H1 (cell line): ENCODE results near the gene MORN5.
A peak's percentile ranks its signal among the peaks of the same experiment; 100 is the strongest.

Experiments
- ATF3 ChIP-seq: IDR thresholded peaks from 2 replicates; pipeline ENCODE4 v1.6.1; 2011; ENCODE audit warnings: low read depth, mild to moderate bottlenecking, low read length; ENCODE audit not compliant: insufficient read depth
- CHD2 ChIP-seq: IDR thresholded peaks from 2 replicates; pipeline ENCODE4 v1.6.1; 2012; ENCODE audit warnings: low read length, improper control_type of control experiment
- CTCF ChIP-seq, 3 experiments: IDR thresholded peaks; 1 replicate in 2 of 3; 2 replicates in 1 of 3; pipeline versions ENCODE4 v1.5.1 to v1.6.1; 2011; ENCODE audit warnings: low read length in 3 of 3, mild to moderate bottlenecking in 3 of 3, inconsistent platforms in 2 of 3, low read depth in 1 of 3, moderate library complexity in 1 of 3; ENCODE audit not compliant: insufficient read depth in 1 of 3; ENCODE audit errors: control extremely low read depth in 1 of 3
- HDAC2 ChIP-seq, 2 experiments: fragments of 300-600 bp in 1 of 2; sonication (generic) in 1 of 2; IDR thresholded peaks; 2 replicates each; pipeline ENCODE4 v1.6.1; 2011 to 2012; ENCODE audit warnings: low read depth in 2 of 2, low read length in 2 of 2, mild to moderate bottlenecking in 2 of 2, moderate library complexity in 2 of 2, borderline replicate concordance in 1 of 2, inconsistent platforms in 1 of 2
- POLR2A ChIP-seq, 2 experiments: IDR thresholded peaks; 1 replicate in 1 of 2; 2 replicates in 1 of 2; pipeline ENCODE4 v1.6.1; 2011; ENCODE audit warnings: low read depth in 2 of 2, low read length in 2 of 2, mild to moderate bottlenecking in 2 of 2; ENCODE audit errors: control extremely low read depth in 1 of 2
- TAF1 ChIP-seq: IDR thresholded peaks from 2 replicates; pipeline ENCODE4 v1.6.1; 2011; ENCODE audit warnings: mild to moderate bottlenecking, low read depth, low read length
- TF ChIP-seq, protein P1 (sequence below): IDR thresholded peaks from 2 replicates; pipeline ENCODE4 v1.6.1; 2011; ENCODE audit warnings: low read length, improper control_type of control experiment
- TF ChIP-seq, protein P2 (sequence below): IDR thresholded peaks from 2 replicates; pipeline ENCODE4 v1.6.1; 2012; ENCODE audit warnings: inconsistent platforms

GRCh38 chr9:122144836-122145591 lies 14.7 kb upstream of the MORN5 start:
- TF ChIP-seq CHD2 (no peak), CTCF (IDR thresholded peaks at IDR 0.05; ENCODE audit: control extremely low read depth in 1 of 3, insufficient read depth in 1 of 3, low read depth in 1 of 3, low read length in 3 of 3) (peak in 2 of 3 experiments; percentile 16 to 52; a peak in 2 of 4 replicates), ATF3 (no peak), POLR2A (IDR thresholded peaks at IDR 0.05; ENCODE audit: control extremely low read depth in 1 of 2, low read depth in 2 of 2, low read length in 2 of 2) (no peak), TAF1 (no peak), HDAC2 (IDR thresholded peaks at IDR 0.05; ENCODE audit: borderline replicate concordance in 1 of 2, low read depth in 2 of 2, low read length in 2 of 2) (no peak)
- TF ChIP-seq, protein P1, sequence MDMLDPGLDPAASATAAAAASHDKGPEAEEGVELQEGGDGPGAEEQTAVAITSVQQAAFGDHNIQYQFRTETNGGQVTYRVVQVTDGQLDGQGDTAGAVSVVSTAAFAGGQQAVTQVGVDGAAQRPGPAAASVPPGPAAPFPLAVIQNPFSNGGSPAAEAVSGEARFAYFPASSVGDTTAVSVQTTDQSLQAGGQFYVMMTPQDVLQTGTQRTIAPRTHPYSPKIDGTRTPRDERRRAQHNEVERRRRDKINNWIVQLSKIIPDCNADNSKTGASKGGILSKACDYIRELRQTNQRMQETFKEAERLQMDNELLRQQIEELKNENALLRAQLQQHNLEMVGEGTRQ, result no peak
- TF ChIP-seq, protein P2, sequence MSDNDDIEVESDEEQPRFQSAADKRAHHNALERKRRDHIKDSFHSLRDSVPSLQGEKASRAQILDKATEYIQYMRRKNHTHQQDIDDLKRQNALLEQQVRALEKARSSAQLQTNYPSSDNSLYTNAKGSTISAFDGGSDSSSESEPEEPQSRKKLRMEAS, result no peak
